Loucy (cell line): ENCODE data around the gene SUGP1.

ENCODE experiments used
- H2AFZ ChIP-seq: fragments of 200-600 bp; sonication (generic); 2 replicates; pipeline ENCODE4 v1.6.0; 2016; ENCODE audit warnings: antibody characterized with exemption, mild to moderate bottlenecking, low read length, moderate library complexity
- H3F3A ChIP-seq: fragments of 200-600 bp; 2 replicates; pipeline ENCODE4 v1.6.0; 2016; ENCODE audit warnings: antibody characterized with exemption, low read depth, mild to moderate bottlenecking
- H3K27me3 ChIP-seq: fragments of 200-600 bp; sonication (generic); 2 replicates; pipeline ENCODE4 v1.6.1; 2014; ENCODE audit warnings: low read length, mild to moderate bottlenecking; ENCODE audit not compliant: insufficient read depth, poor library complexity, severe bottlenecking
- H3K36me3 ChIP-seq: fragments of 200-600 bp; sonication (generic); 2 replicates; pipeline ENCODE4 v1.6.1; 2016; ENCODE audit warnings: low read length; ENCODE audit not compliant: insufficient read depth
- H3K4me1 ChIP-seq: fragments of 200-600 bp; sonication (generic); 2 replicates; pipeline ENCODE4 v1.5.1; 2014; ENCODE audit warnings: low read length, mild to moderate bottlenecking; ENCODE audit not compliant: insufficient read depth, poor library complexity, severe bottlenecking
- H3K4me2 ChIP-seq: fragments of 200-600 bp; sonication (generic); 2 replicates; pipeline ENCODE4 v1.6.0; 2014; ENCODE audit warnings: antibody characterized with exemption, low read length, low read depth, mild to moderate bottlenecking; ENCODE audit not compliant: poor library complexity, severe bottlenecking
- H3K4me3 ChIP-seq: fragments of 200-600 bp; sonication (generic); 2 replicates; pipeline ENCODE4 v1.5.1; 2014; ENCODE audit warnings: low read length, mild to moderate bottlenecking, mixed read lengths; ENCODE audit not compliant: poor library complexity, severe bottlenecking
- H3K79me2 ChIP-seq: fragments of 200-600 bp; sonication (generic); 2 replicates; pipeline ENCODE4 v1.6.1; 2014; ENCODE audit warnings: low read length; ENCODE audit not compliant: insufficient read depth
- H3K9ac ChIP-seq: fragments of 200-600 bp; sonication (generic); 2 replicates; pipeline ENCODE4 v1.6.0; 2014; ENCODE audit warnings: mild to moderate bottlenecking, low read depth, low read length, moderate library complexity; ENCODE audit not compliant: poor library complexity, severe bottlenecking
- H3K9me2 ChIP-seq: fragments of 200-600 bp; sonication (generic); replicated peaks from 2 replicates; pipeline ENCODE4 v1.6.1; 2016; ENCODE audit warnings: low read depth, low read length, mixed read lengths
- H3K9me3 ChIP-seq: fragments of 200-600 bp; sonication (generic); 2 replicates; pipeline ENCODE4 v1.6.1; 2014; ENCODE audit warnings: mild to moderate bottlenecking, antibody characterized with exemption, low read length, low read depth; ENCODE audit not compliant: insufficient read depth
- H4K20me1 ChIP-seq: fragments of 200-600 bp; sonication (generic); 2 replicates; pipeline ENCODE4 v1.6.0; 2014; ENCODE audit warnings: antibody characterized with exemption, low read length, mild to moderate bottlenecking; ENCODE audit not compliant: insufficient read depth, poor library complexity, severe bottlenecking
- EZH2phosphoT487 ChIP-seq: fragments of 200-600 bp; IDR thresholded peaks from 2 replicates; pipeline ENCODE4 v1.6.1; 2018; ENCODE audit warnings: antibody characterized with exemption, mild to moderate bottlenecking, moderate library complexity, borderline replicate concordance
- TF ChIP-seq, protein P1 (sequence below): fragments of 200-600 bp; sonication (generic); conservative IDR thresholded peaks from 2 replicates; pipeline ENCODE4 v1.5.1; 2014; ENCODE audit warnings: mild to moderate bottlenecking, antibody characterized with exemption, low read length

The SUGP1 gene

DNA sequence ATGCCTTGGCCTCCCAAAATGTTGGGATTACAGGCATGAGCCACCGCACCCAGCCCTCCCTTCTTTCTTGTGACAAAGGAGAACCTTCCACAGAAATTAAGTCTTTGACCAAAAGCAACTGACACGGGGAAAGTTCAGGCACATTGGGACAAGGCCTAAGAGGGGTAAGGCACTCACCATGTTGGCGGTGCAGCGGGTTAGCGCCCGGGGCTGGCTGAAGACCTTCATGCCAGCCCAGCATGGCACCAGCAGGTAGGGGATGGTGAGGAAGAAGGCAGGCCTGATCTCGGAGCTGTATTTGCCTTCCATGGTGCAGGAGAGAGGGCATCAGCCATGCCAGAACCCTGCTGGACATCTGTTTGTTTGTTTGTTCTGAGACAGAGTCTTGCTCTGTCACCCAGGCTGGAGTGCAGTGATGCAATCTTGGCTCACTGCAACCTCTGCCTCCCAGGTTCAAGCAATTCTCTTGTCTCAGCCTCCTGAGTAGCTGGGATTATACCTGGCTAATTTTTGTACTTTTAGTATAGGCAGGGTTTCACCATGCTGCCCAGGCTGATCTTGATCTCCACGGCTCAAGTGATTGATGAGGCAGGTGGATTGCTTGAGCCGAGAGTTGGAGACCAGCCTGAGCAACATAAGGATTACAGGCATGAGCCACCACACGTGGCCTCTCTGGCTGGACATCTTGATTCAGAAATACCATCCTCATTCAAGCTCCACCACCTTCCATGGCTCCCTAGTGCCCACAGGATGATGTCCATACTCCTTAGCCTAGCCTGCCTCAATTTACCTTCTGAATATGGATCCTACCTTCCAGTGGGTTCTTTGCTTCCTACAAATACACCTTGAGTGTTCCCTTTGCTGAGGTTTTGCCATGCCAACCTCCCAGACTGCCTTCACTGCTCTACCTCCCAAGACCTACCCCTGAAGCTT is 51.6 kb downstream of the SUGP1 start:
- no peaks in the 10 kb centered on the region for H3K9me3 ChIP-seq
- H3K4me3 ChIP-seq: no peak overlapping the region
- H3F3A ChIP-seq: no peaks in the 10 kb centered on the region
- no peak overlapping the region for H2AFZ ChIP-seq
- no peak overlapping the region for H3K4me2 ChIP-seq
- H4K20me1 ChIP-seq: no peaks in the 10 kb centered on the region
- no peaks in the 10 kb centered on the region for H3K9me2 ChIP-seq
- no peaks in the 10 kb centered on the region for H3K4me1 ChIP-seq
- TF ChIP-seq, protein P1, sequence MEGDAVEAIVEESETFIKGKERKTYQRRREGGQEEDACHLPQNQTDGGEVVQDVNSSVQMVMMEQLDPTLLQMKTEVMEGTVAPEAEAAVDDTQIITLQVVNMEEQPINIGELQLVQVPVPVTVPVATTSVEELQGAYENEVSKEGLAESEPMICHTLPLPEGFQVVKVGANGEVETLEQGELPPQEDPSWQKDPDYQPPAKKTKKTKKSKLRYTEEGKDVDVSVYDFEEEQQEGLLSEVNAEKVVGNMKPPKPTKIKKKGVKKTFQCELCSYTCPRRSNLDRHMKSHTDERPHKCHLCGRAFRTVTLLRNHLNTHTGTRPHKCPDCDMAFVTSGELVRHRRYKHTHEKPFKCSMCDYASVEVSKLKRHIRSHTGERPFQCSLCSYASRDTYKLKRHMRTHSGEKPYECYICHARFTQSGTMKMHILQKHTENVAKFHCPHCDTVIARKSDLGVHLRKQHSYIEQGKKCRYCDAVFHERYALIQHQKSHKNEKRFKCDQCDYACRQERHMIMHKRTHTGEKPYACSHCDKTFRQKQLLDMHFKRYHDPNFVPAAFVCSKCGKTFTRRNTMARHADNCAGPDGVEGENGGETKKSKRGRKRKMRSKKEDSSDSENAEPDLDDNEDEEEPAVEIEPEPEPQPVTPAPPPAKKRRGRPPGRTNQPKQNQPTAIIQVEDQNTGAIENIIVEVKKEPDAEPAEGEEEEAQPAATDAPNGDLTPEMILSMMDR: no peak
- no peak for TF ChIP-seq EZH2phosphoT487
- H3K79me2 ChIP-seq: no peaks in the 10 kb centered on the region
- no peaks in the 10 kb centered on the region for H3K36me3 ChIP-seq
- H3K27me3 ChIP-seq: no peaks in the 10 kb centered on the region
- H3K9ac ChIP-seq: no peak overlapping the region

DNA sequence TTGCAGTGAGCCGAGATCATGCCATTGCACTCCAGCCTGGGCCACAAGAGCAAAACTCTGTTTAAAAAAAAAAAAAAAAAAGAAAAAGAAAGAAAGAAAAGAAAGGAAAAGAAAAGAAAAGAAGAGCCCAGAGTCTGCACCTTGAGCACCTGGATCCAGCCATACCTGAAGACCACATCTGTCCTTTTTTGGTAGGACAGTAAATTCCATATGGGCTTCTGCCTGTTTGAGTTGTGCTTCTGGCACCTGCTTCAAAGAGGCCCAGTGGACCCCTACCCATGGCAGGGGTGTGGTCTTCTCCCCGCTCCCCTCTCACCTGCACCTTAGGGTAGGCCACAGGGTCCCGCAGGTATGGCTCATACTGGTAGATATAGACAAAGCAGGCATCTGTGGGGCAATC is 53.0 kb downstream of the SUGP1 start:
- TF ChIP-seq, protein P1: no peak
- TF ChIP-seq EZH2phosphoT487: no peak
- H3K9ac ChIP-seq: no peak overlapping the region
- H3K27me3 ChIP-seq: no peaks in the 10 kb centered on the region
- H3K9me2 ChIP-seq: no peaks in the 10 kb centered on the region
- no peaks in the 10 kb centered on the region for H3K9me3 ChIP-seq
- no peak overlapping the region for H2AFZ ChIP-seq
- no peaks in the 10 kb centered on the region for H3K79me2 ChIP-seq
- no peaks in the 10 kb centered on the region for H3K4me1 ChIP-seq
- no peaks in the 10 kb centered on the region for H3K36me3 ChIP-seq
- no peak overlapping the region for H3K4me3 ChIP-seq
- H3K4me2 ChIP-seq: no peak overlapping the region
- H3F3A ChIP-seq: no peaks in the 10 kb centered on the region
- H4K20me1 ChIP-seq: no peaks in the 10 kb centered on the region

DNA sequence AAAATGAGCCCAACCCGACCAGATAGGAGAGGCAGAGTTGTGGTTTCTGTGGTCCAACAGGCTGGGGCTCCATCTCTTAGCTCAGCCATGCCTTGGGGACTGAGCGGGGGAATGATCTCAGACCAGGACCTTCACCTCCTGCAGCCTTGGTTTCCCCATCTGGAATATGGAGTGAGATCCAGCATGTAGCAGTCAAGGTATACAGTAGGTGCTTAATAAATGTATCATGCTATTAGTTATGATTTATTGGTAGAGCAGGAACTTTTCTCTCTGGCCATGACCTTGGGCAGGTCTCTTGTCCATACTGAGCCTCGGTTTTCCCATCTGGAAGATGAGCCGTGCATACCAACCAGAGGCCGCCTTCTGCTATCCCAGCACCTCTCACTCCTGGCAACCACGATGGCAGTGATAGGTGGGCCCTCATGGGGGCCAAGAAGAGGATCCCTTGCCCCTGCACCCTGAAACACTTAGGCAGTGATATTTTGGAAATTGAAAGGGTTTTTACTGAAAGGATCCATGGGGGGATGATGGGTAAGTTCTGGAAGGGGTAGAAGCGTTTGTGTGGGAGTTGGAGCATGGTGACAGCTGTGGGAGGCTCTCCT is 56.3 kb downstream of the SUGP1 start:
- no peaks in the 10 kb centered on the region for H3K4me1 ChIP-seq
- H3K4me2 ChIP-seq: no peak overlapping the region
- TF ChIP-seq EZH2phosphoT487: no peak
- TF ChIP-seq, protein P1: no peak
- H3K9ac ChIP-seq: no peak overlapping the region
- no peaks in the 10 kb centered on the region for H3K36me3 ChIP-seq
- no peaks in the 10 kb centered on the region for H3F3A ChIP-seq
- H3K27me3 ChIP-seq: no peaks in the 10 kb centered on the region
- H3K9me3 ChIP-seq: no peaks in the 10 kb centered on the region
- no peak overlapping the region for H2AFZ ChIP-seq
- H3K79me2 ChIP-seq: no peaks in the 10 kb centered on the region
- no peak overlapping the region for H3K4me3 ChIP-seq
- no peaks in the 10 kb centered on the region for H4K20me1 ChIP-seq
- H3K9me2 ChIP-seq: no peaks in the 10 kb centered on the region
